ENCODE data around the gene MYO10.

DNA sequence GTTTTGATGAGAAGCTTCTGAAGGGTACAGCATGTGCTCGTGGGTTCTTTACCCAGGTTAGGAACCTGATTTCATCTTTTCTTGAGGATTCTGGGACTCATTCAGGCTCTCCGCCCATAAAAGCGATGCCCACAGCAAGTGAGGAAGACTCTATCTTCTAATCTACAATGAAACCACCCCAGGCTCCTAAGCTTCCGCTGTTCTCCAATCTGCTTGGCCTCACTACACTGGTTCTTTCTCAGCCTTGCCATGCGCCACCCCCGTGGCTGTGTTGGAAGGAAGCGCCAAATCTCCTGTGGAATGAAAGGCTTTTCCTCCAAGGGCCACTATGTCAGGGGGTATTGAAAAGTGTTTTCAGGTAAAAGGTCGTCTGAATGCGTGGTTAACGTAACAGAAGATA lies 135.6 kb downstream of the MYO10 start:
- TF ChIP-seq, protein P1, sequence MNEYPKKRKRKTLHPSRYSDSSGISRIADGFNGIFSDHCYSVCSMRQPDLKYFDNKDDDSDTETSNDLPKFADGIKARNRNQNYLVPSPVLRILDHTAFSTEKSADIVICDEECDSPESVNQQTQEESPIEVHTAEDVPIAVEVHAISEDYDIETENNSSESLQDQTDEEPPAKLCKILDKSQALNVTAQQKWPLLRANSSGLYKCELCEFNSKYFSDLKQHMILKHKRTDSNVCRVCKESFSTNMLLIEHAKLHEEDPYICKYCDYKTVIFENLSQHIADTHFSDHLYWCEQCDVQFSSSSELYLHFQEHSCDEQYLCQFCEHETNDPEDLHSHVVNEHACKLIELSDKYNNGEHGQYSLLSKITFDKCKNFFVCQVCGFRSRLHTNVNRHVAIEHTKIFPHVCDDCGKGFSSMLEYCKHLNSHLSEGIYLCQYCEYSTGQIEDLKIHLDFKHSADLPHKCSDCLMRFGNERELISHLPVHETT (tag by site-specific recombination; IDR thresholded peaks at IDR 0.05), result no peak
- TF ChIP-seq ZNF23 (tag by site-specific recombination; IDR thresholded peaks at IDR 0.05; ENCODE audit: borderline replicate concordance) (no peak), ZBTB1 (tag by site-specific recombination; IDR thresholded peaks at IDR 0.05) (no peak), ZIC2 (tag by site-specific recombination; IDR thresholded peaks at IDR 0.05) (no peak), ZNF416 (tag by site-specific recombination; IDR thresholded peaks at IDR 0.05) (no peak), ZNF549 (tag by site-specific recombination; IDR thresholded peaks at IDR 0.05) (no peak), ZNF843 (tag by site-specific recombination; IDR thresholded peaks at IDR 0.05) (no peak)
- TF ChIP-seq, protein P2, sequence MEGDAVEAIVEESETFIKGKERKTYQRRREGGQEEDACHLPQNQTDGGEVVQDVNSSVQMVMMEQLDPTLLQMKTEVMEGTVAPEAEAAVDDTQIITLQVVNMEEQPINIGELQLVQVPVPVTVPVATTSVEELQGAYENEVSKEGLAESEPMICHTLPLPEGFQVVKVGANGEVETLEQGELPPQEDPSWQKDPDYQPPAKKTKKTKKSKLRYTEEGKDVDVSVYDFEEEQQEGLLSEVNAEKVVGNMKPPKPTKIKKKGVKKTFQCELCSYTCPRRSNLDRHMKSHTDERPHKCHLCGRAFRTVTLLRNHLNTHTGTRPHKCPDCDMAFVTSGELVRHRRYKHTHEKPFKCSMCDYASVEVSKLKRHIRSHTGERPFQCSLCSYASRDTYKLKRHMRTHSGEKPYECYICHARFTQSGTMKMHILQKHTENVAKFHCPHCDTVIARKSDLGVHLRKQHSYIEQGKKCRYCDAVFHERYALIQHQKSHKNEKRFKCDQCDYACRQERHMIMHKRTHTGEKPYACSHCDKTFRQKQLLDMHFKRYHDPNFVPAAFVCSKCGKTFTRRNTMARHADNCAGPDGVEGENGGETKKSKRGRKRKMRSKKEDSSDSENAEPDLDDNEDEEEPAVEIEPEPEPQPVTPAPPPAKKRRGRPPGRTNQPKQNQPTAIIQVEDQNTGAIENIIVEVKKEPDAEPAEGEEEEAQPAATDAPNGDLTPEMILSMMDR (tag by site-specific recombination; IDR thresholded peaks at IDR 0.05), result no peak
- TF ChIP-seq, protein P3, sequence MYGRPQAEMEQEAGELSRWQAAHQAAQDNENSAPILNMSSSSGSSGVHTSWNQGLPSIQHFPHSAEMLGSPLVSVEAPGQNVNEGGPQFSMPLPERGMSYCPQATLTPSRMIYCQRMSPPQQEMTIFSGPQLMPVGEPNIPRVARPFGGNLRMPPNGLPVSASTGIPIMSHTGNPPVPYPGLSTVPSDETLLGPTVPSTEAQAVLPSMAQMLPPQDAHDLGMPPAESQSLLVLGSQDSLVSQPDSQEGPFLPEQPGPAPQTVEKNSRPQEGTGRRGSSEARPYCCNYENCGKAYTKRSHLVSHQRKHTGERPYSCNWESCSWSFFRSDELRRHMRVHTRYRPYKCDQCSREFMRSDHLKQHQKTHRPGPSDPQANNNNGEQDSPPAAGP (tag by site-specific recombination; IDR thresholded peaks at IDR 0.05), result no peak
- TF ChIP-seq, protein P4, sequence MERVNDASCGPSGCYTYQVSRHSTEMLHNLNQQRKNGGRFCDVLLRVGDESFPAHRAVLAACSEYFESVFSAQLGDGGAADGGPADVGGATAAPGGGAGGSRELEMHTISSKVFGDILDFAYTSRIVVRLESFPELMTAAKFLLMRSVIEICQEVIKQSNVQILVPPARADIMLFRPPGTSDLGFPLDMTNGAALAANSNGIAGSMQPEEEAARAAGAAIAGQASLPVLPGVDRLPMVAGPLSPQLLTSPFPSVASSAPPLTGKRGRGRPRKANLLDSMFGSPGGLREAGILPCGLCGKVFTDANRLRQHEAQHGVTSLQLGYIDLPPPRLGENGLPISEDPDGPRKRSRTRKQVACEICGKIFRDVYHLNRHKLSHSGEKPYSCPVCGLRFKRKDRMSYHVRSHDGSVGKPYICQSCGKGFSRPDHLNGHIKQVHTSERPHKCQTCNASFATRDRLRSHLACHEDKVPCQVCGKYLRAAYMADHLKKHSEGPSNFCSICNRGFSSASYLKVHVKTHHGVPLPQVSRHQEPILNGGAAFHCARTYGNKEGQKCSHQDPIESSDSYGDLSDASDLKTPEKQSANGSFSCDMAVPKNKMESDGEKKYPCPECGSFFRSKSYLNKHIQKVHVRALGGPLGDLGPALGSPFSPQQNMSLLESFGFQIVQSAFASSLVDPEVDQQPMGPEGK (tag by site-specific recombination; IDR thresholded peaks at IDR 0.05), result no peak
